Measurements from ENCODE around the gene CFAP298. TPM values are rescaled to one million over a fixed set of nuclear protein-coding genes. Genes with fewer than 3 reads are reported as not detected.

CFAP298 gene
- total and polyA plus RNA-seq, 10 of the 15 experiments (the other 5 are each of a cell fraction or from before 2014, with no cell fraction given), result 9.5 to 79.1 (median 30.2) TPM

GRCh38 chr21:32585970-32586369, 26.2 kb downstream of the CFAP298 start:
- Histone ChIP-seq H3K4me2 (ENCODE audit: control insufficient read depth, insufficient read depth) (no peak overlapping the region), H3K27me3 (replicated peaks in 1 of 2; ENCODE audit: control insufficient read depth in 2 of 2, insufficient read depth in 2 of 2, low read length in 1 of 2) (peaks cover 0 to 2% of the 10 kb centered on the region in 2 experiments; a peak in 3 of 4 replicates), H2AFZ (ENCODE audit: control insufficient read depth, low read depth, low read length) (no peak overlapping the region), H3K4me1 (ENCODE audit: control insufficient read depth, insufficient read depth, low read length) (no peaks in the 10 kb centered on the region), H3K27ac (ENCODE audit: control insufficient read depth, insufficient read depth) (no peak overlapping the region), H3K9me3 (replicated peaks; ENCODE audit: control insufficient read depth, insufficient read depth, low read length) (no peaks in the 10 kb centered on the region), H3K9ac (ENCODE audit: control insufficient read depth, insufficient read depth, low read length) (no peak overlapping the region), H3K36me3 (ENCODE audit: control insufficient read depth in 2 of 2, insufficient read depth in 2 of 2, low read length in 1 of 2) (no peaks in the 10 kb centered on the region), H3K4me3 (no peak overlapping the region), H3K79me2 (ENCODE audit: control insufficient read depth, insufficient read depth, low read length) (no peaks in the 10 kb centered on the region), H4K20me1 (ENCODE audit: control insufficient read depth, insufficient read depth) (no peaks in the 10 kb centered on the region)
- ChIA-PET CTCF (interaction anchor here (1.8 kb wide), 1 partner anchor 16 kb away, joined by 4 read pairs; no protein-coding TSS in a partner anchor), SMC1A (ENCODE audit: uncharacterized antibody, unreplicated experiment) (no interaction called here), POLR2A (no interaction called here), RAD21 (ENCODE audit: unreplicated experiment) (no interaction called here)
- intact Hi-C loops (cut with micrococcal nuclease; ENCODE audit: unreplicated experiment), result no loop called here
- ATAC-seq (no peak), FAIRE-seq (no peak), DNase-seq (ENCODE audit: low read depth, low spot score) (no peak)
- in situ Hi-C loops (cut with MboI), result no loop called here
- 50% methylated on average over 9 of the region's 9 CpGs for WGBS (ENCODE audit: insufficient coverage, insufficient replicate concordance, low lambda C conversion rate, missing lambda C conversion rate)
- no TSS peak for BruUV-seq (replicated peaks)
- TF ChIP-seq HSF1 (IDR thresholded peaks at IDR 0.05; ENCODE audit: low read depth, low read length) (no peak), ZBTB40 (IDR thresholded peaks at IDR 0.05; ENCODE audit: borderline replicate concordance) (no peak), MEF2A (IDR thresholded peaks at IDR 0.05; ENCODE audit: insufficient read depth, low read depth, low read length) (no peak), RAD21 (IDR thresholded peaks at IDR 0.05; ENCODE audit: insufficient read depth, low read depth, low read length) (no peak), PAX8 (IDR thresholded peaks at IDR 0.05) (no peak), SIN3A (IDR thresholded peaks at IDR 0.05; ENCODE audit: low read depth, low read length) (no peak), HDGF (IDR thresholded peaks at IDR 0.05) (no peak), CBX5 (IDR thresholded peaks at IDR 0.05; ENCODE audit: low read depth) (no peak), ASH2L (IDR thresholded peaks at IDR 0.05; ENCODE audit: borderline replicate concordance, low read depth) (no peak), ATF7 (IDR thresholded peaks at IDR 0.05; ENCODE audit: low read depth) (no peak), CTCF (IDR thresholded peaks at IDR 0.05 in 2 of 3, conservative IDR thresholded peaks at IDR 0.05 in 1 of 3; ENCODE audit: control insufficient read depth in 2 of 3, extremely low read depth in 1 of 3, insufficient read depth in 1 of 3, low read depth in 3 of 3, low read length in 3 of 3) (no peak), SMAD5 (IDR thresholded peaks at IDR 0.05; ENCODE audit: low read depth) (no peak), SUPT20H (IDR thresholded peaks at IDR 0.05; ENCODE audit: borderline replicate concordance, control insufficient read depth, low read depth, low read length) (no peak), STAT1 (conservative IDR thresholded peaks at IDR 0.05) (no peak), IRF5 (IDR thresholded peaks at IDR 0.05; ENCODE audit: borderline replicate concordance) (no peak)
